AG09309 (cell line): ENCODE data around the gene FOSB.

ENCODE experiments used
- DNase-seq: peaks from one replicate; pipeline ENCODE4 v3.0.0-alpha.2; 2010; ENCODE audit warnings: low read depth
- H3K4me3 ChIP-seq: 2 replicates; pipeline ENCODE4 v1.5.1; 2011; ENCODE audit warnings: mild to moderate bottlenecking, low read depth, low read length, moderate library complexity; ENCODE audit not compliant: control insufficient read depth
- TF ChIP-seq, protein P1 (sequence below): IDR thresholded peaks from 2 replicates; pipeline ENCODE4 v1.5.1; 2011; ENCODE audit warnings: mild to moderate bottlenecking, low read depth, low read length, inconsistent platforms; ENCODE audit not compliant: insufficient read depth, control insufficient read depth; ENCODE audit errors: missing control alignments

Gene FOSB

DNA sequence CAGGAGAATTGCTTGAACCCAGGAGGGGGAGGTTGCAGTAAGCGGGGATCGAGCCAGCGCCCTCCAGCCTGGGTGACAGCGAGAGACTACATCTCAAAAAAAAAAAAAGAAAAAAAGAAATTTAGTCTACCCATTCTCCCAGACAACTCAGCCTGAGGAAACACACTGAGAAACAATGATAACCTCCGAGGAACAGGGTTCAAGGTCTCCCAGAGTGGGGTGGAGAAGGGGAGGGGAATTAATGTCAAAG is 38.1 kb downstream of the FOSB start:
- H3K4me3 ChIP-seq: peak overlapping the region; percentile 96
- DNase-seq: no peak
- TF ChIP-seq, protein P1, sequence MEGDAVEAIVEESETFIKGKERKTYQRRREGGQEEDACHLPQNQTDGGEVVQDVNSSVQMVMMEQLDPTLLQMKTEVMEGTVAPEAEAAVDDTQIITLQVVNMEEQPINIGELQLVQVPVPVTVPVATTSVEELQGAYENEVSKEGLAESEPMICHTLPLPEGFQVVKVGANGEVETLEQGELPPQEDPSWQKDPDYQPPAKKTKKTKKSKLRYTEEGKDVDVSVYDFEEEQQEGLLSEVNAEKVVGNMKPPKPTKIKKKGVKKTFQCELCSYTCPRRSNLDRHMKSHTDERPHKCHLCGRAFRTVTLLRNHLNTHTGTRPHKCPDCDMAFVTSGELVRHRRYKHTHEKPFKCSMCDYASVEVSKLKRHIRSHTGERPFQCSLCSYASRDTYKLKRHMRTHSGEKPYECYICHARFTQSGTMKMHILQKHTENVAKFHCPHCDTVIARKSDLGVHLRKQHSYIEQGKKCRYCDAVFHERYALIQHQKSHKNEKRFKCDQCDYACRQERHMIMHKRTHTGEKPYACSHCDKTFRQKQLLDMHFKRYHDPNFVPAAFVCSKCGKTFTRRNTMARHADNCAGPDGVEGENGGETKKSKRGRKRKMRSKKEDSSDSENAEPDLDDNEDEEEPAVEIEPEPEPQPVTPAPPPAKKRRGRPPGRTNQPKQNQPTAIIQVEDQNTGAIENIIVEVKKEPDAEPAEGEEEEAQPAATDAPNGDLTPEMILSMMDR: no peak

DNA sequence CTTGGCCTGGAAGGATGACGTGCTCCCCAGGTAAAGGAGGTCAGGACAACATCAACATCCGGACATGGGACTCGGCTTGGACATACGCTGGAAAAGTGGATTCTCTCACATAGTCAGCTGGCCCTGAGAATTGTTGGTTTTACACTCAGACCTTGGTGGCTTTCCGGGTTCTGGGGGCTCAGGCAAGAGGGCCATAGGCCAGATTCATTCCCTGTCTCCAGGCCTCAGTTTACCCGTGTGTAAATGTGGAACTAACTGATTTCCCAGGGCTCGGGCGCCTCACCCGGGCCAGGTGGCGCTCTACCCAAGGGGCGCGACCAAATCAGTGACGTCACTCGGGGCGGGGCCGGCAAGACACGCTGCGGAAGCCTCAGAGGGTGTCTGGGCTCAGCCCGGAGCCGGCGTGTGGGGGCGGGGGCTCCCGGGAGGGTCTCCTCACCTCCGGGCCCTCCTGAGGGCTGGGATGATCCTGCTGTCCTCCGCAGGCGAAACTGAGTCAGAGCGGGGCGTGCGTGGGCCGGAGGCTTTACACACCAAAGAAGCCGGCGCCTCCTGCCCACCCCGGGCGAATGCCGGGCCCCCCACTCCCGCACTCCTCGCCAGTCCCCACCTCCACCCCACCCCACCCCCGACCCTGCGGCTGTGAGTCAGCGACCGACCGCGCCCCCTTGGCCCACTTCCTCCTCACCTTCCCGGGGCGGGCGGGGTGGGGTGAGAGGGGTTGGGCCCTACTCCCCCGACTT is 38.6 kb downstream of the FOSB start:
- no peak for DNase-seq

DNA sequence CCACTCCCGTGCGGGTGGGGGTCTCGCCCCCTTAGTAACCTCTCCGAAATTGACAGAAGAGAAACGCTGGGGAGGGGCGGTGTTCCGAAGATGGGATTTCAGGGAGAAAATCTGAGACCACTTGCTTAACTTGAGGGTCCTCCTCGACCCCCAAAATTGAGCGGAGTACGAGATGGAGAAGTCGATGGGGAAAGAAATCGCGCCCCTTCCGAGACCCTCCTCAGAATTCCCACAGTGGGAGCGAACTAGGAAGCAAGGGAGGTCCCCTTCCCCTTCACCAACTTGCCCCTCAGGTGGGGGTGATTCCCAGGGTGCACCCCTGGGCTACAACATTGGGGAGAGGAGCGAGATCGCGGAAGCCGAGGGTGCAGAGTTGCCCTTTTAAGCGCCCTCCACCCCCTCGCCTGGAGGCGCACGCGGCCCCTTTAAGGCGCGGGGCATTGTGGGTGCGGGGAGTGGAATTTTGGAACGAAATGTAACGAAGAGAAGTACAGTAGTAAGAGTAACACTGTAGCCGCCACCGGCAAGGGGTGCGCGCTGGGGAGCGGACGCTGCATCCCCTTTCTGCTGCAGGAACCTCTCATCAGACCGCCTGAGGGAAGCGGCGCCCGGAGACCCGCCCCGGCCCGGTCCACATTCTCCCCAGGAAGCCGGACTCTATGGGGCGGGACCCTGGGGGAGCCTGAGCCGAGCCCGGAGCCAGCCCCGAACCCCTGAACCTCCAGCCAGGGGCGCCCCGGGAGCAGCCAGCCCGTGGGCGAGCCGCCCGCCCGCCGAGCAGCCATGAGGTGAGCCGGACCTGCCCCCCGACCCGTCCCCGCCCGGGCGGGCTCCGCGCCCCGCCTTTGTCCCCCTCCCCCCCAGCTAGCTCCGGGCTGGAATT is 39.4 kb downstream of the FOSB start, which contains the start of gene VASP:
Gene VASP (plus strand): TSS at position 491 of the 883 bp plus-strand sequence. CDS start 293 bp downstream, at position 784.
- DNase-seq: no peak
- TF ChIP-seq, protein P1: no peak
- peak within 1 kb of the TSS; percentile 96 for H3K4me3 ChIP-seq

More for the DNA sequence above, 38.6 kb downstream of the FOSB start:
- H3K4me3 ChIP-seq: peak overlapping the region; percentile 96
- TF ChIP-seq, protein P1: peak; percentile 56

DNA sequence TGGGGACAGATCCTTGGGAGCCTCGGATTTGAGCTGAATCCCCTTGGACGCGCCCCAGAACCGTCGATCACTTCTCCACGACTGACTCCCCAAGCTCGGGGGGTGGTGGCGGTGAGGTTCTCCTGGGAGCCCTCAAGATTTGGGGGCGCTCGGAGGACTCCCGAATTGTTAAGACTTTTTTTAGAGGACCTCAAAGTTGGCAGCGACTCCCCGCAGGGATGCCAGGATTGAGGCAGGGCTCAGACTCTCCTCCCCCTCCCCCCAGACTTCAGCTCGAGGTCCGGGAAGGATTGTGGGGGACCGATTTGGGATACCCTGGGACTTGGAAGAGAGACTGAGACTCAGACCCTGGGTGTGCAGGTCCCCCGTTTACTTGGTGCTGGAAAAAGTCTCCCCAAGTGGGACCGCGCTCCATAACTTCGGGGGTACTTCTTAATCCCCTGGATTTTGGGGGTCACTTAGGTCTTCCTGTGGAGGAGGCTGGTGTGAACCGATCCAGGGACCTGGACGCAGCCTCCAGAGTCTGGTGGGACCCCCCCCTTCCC is 40.1 kb downstream of the FOSB start:
- DNase-seq: no peak
- peak overlapping the region; percentile 96 for H3K4me3 ChIP-seq
- TF ChIP-seq, protein P1: no peak

DNA sequence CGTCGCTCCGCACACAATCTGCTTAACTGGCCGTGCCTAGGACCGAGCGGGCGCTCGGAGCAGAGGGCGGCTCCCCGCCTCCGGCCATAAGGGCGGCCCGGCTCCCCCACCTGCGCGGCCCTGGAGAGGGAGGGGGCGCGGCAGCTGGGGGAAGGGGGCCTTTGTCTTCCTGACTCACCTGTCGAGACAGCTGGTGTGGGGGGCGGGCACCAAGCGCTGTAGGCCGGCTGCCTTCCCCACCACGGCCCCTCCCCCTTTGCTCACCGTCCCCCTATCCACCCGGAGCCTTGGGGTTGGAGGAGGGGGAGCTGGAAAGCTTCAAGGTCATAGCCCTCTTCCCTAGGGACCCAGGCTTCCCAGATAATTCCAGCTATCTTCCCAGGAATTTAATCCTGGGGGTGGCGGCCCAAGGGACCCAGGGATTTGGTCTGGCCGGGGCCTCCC is 40.6 kb downstream of the FOSB start:
- DNase-seq: no peak
- peak overlapping the region; percentile 96 for H3K4me3 ChIP-seq
- TF ChIP-seq, protein P1: no peak

DNA sequence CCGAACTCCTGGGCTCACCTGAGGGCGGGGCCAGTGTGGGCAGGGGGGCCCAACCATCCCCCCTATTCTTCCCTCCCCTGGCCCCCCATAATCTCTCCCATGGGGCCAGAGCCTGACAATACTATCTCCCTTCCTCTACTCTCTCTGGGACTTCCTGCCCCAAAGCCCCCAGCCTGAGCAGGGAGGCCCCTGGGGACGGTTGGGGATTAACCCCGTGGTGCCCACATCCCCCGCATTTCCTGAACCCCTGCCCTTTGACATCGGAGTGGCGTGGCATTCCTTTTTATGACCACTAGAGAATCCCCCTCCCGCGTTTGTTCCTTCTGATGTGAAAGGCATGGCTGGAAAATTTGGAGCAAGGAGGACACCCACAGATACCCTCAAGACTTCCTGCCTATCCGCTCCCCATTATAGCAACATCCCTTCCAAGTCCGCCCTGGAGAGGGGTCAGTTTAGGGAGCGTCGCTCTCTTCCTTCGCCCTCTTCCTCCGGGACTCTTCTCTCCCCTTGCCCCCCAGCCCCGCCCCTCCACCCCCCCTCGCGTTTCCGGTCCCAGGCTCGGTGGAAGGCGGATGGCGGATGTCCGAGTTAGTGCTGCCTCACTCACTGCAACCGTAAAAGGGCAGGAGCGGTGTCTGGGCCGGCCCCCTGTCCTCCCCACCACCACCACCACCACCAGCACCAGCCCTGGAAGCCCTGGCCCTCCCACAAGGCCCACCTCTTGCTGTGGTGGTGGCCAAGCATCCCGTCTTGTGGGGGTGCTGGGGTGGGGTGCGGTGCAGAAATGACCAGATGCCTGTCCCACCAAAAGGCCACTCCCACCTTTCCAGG is 41.3 kb downstream of the FOSB start:
- no peak for DNase-seq
- TF ChIP-seq, protein P1: no peak
- peak overlapping the region; percentile 96 for H3K4me3 ChIP-seq
